Measurements from ENCODE around the gene MR1. TPM values are rescaled to one million over a fixed set of nuclear protein-coding genes. Genes with fewer than 3 reads are reported as not detected.
A peak's percentile ranks its signal among the peaks of the same experiment; 100 is the strongest.

MR1 gene
- total and polyA plus RNA-seq, 2 of the 13 experiments (the other 11 are each of a cell fraction or from before 2014, with no cell fraction given) = 7.7 to 10.4 TPM

GRCh38 chr1:181023265-181024057, 10.3 kb upstream of the MR1 start (continued):
- TF ChIP-seq ZNF770 (CRISPR knock-in tag; IDR thresholded peaks at IDR 0.05) (peak; percentile 58), ZNF280B (CRISPR knock-in tag; IDR thresholded peaks at IDR 0.05; ENCODE audit: borderline replicate concordance) (no peak), ZFP82 (CRISPR knock-in tag; IDR thresholded peaks at IDR 0.05; ENCODE audit: borderline replicate concordance) (peak; percentile 85; the same call in 1 of the 2 replicates), CERS6 (CRISPR knock-in tag; IDR thresholded peaks at IDR 0.05) (no peak), CHD4 (IDR thresholded peaks at IDR 0.05; ENCODE audit: borderline replicate concordance, low read length) (peak; percentile 33; the same call in 1 of the 2 replicates), ZFP90 (CRISPR knock-in tag; IDR thresholded peaks at IDR 0.05; ENCODE audit: borderline replicate concordance) (0 out of 2 replicates have a peak, but pooled peaks have one; percentile 61)

- intact Hi-C loops (cut with micrococcal nuclease; ENCODE audit: unreplicated experiment) (no loop called here), in situ Hi-C loops (cut with HindIII; ENCODE audit: extremely low pct_ligation_motif_present, low pct_unique_long_range_greater_than_20kb) (no loop called here)
- ATAC-seq (no peak), FAIRE-seq (no peak), DNase-seq (ENCODE audit: low spot score) (no peak)
- H3K27ac ChIP-seq (ENCODE audit: extremely low read length, insufficient read depth, low read length) = no peak overlapping the region
- H3K9ac ChIP-seq (ENCODE audit: insufficient read depth, low read depth, low read length) = no peak overlapping the region
- H3K79me2 ChIP-seq (ENCODE audit: insufficient read depth, low read length) = no peaks in the 10 kb centered on the region
- H3K4me2 ChIP-seq (ENCODE audit: low read depth, low read length) = no peak overlapping the region
- ChIA-PET CTCF (ENCODE audit: low intra/inter-chr PET ratio, low total read pairs) (no interaction called here), POLR2A (no interaction called here)
- H3K4me1 ChIP-seq (ENCODE audit: insufficient read depth, low read length) = peaks cover 15% of the 10 kb centered on the region
- no peaks in the 10 kb centered on the region for H4K20me1 ChIP-seq (ENCODE audit: insufficient read depth, low read length)
- no peak overlapping the region for H3K4me3 ChIP-seq (replicated peaks in 1 of 3; ENCODE audit: insufficient read depth in 1 of 3, low read depth in 2 of 3, low read length in 3 of 3)
- no peaks in the 10 kb centered on the region for H3K36me3 ChIP-seq (replicated peaks in 1 of 2; ENCODE audit: control insufficient read depth in 1 of 2, insufficient read depth in 2 of 2, low read length in 2 of 2)
- TF ChIP-seq ATRX (CRISPR knock-in tag; IDR thresholded peaks at IDR 0.05; ENCODE audit: borderline replicate concordance) (no peak), SAFB2 (CRISPR knock-in tag; IDR thresholded peaks at IDR 0.05; ENCODE audit: borderline replicate concordance, low read depth) (no peak), ZNF710 (CRISPR knock-in tag; IDR thresholded peaks at IDR 0.05; ENCODE audit: borderline replicate concordance) (no peak), THRA (CRISPR knock-in tag; IDR thresholded peaks at IDR 0.05; ENCODE audit: borderline replicate concordance) (no peak), ETV5 (CRISPR knock-in tag; IDR thresholded peaks at IDR 0.05; ENCODE audit: borderline replicate concordance) (no peak), HNRNPL (IDR thresholded peaks at IDR 0.05; ENCODE audit: low read depth, low read length) (no peak)
- H2AFZ ChIP-seq (ENCODE audit: low read length) = no peak overlapping the region
- BruUV-seq (replicated peaks) = no TSS peak
- no peaks in the 10 kb centered on the region for H3K9me3 ChIP-seq (ENCODE audit: low read length)
- no peaks in the 10 kb centered on the region; a peak in 1 of 5 replicates for H3K27me3 ChIP-seq (ENCODE audit: control insufficient read depth in 1 of 2, insufficient read depth in 2 of 2, low read length in 2 of 2)
Observed at GRCh38 chr1:181028196-181028595, 5.6 kb upstream of the MR1 start.
